Activated CD4-positive, CD25-positive, alpha-beta regulatory T cell treated with anti-CD3 and anti-CD28 coated beads, Interleukin-2, amount 50 U/mL, for 24 hours (primary cell): Measurements from ENCODE around the gene WIPF3.
A peak's percentile ranks its signal among the peaks of the same experiment; 100 is the strongest.

Source experiments
- ATAC-seq, 2 donors: fragments of 150-1000 bp; cut with Tn5 transposase; one replicate each; pipeline ENCODE4 v1.10.0; 2021; ENCODE audit warnings: mild to moderate bottlenecking in 1 of 2, moderate library complexity in 1 of 2

Gene WIPF3

DNA sequence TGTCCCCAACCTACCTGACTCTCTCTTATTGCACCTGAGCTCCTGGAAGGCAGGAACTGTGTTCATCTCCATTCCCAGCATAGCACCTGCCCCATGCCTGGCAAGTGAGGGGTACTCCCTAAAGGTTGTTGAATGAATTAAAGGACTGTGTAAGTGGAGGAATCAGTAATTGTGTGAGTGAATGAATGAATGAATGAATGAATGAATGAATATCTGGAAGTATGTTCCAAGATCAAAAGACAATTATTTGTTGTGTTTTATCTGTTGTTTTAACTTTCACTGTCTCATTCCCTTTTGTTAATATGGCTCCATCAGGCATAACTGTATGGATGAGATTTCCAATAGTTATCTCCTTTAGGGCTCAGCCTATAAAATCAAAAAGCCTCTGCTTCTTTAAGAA, 4.0 kb downstream of the WIPF3 start:
- no peak for ATAC-seq

DNA sequence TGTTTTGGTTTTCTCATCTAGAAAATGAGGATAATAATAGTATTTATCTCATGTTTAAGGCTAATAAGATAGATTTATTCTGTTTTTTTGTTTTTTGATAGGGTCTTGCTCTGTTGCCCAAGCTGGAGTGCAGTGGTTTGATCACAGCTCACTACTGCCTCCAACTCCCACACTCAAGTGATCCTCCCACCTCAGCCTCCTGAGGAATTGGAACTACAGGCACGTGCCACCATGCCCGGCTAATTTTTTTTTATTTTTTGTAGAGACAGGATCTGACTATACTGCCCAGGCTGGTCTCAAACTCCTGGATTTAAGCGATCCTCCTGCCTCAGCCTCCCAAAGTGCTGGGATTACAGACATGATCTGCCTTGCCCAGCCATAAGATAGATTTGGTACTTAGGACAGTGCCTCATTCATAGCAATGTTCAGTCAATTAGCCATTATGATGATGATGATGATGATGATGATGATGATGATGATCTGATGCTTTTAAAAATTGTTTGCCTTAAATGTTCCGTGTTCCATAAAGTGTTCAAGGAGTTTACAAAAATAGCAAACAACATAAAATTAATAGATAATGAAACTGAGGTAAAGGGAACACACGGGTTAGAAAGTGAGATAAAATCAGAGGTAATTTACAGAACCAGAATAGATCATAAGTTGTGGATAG, 4.6 kb downstream of the WIPF3 start:
- no peak for ATAC-seq

DNA sequence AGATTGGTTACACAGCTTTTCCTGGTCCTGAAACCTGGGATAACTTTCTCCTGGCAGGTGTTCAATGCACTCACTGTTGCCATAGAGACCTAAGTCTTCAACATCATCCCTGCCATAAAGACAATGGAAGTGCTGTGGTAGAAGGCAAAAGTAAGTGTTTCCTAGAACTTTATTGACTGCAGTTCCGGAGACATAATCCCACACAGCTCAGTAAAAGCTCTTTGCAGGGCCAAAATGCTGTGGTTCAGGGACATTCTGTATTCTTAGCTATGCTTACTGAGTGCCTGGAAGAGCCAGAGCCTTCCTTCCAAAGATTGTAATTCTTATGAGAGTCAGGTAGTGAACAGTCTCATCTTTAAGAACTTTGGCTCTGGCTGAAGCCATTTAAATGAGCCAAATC, 5.3 kb downstream of the WIPF3 start:
- no peak for ATAC-seq

DNA sequence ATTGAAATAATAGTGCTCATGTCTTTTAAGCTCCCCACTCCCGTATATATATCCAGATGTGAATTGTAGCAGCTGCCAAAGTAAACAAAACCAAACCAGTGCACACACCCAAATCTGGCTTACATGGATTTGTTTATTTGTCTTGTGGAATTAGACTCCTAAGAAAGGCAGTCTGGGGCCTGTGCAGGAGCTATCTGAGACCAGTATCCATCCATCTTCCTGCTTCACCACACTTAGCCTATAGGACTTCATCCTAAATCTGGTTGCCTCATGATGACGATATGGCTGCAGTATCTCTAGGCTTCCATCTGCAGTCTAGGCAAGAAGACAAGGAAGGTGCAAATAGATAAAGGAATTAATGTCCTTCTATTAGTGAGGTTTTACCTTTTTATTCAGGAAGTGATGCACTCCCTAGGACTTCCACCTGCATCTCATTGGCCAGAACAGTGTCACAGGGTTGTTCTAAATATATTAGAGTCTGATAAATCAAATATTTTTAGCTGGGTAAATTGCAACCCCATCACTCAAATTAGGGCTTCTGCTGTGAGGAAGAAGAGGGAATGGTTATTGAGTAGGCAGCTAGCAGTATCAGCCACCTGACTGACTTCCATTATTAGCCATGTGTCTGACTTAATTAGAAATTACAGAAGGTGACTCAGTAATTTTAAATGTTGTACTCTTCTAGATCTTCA, 6.0 kb downstream of the WIPF3 start:
- ATAC-seq, result no peak

GRCh38 chr7:29815181-29816105, 9.1 kb downstream of the WIPF3 start:
- no peak for ATAC-seq

DNA sequence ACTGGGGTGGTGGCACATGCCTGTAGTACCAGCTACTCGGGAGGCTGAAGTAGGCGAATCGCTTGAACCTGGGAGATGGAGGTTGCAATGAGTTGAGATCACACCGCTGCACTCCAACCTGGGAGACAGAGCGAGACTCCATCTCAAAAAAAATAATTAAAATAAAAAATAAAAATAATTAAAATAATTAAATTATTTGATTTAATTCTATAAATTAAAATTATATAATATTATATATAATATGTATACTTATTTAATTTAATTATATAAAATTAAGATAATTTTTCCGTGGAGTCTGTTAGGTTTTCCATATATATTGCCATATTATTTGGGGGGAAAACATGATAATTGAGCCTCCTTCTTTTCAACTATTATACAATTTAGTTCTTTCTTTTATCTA, 12.0 kb downstream of the WIPF3 start:
- no peak for ATAC-seq

DNA sequence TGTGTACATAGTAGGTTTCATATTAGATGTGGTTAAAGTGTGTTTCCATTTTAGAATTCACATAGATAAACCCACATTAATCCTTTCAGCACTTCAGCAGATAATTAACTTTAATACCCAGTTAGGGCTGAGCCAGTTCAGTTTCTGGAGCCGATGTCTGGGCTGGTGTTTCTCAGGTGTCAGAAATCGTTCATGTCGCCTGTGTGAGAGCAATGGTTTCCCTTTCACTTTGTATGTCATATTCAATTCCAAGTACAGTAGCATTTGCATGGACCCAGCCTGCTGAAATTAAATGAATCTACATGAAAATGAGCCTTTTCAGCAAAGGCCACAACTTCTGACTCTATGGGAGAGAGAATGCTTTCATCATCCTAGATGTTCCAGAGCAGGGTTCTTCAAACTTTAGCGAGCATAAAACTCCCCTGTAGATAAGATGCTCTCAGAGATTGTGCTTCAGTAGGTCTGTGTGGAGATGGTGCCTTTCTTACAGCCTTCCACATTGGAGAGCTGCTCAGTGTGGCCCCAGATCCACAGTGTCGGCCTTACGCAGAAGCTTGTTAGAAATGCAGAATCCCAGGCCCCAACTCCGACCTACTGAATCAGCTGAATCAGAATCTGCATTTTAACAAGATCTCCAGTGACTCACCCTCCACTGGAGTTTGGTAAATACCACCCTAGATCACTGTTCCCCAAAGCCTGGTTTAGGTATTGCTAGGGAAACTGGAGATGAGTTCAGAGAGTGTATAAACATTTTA, 19.6 kb downstream of the WIPF3 start:
- ATAC-seq, result peak in 1 of 2 donors; percentile 30

DNA sequence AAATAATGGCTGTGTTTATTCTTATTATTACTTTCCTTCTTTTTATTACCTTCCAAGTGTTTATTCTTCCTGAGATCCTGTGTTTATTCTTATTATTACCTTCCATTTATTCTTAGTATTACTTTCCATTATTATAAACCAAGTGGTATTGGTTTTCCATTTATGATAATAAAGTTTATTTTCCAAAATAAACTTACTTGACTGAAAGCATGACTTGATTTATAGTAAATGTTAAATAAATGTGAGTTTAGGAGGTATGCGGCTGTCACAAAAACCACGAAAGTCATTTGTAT, 20.2 kb downstream of the WIPF3 start:
- ATAC-seq, result no peak

DNA sequence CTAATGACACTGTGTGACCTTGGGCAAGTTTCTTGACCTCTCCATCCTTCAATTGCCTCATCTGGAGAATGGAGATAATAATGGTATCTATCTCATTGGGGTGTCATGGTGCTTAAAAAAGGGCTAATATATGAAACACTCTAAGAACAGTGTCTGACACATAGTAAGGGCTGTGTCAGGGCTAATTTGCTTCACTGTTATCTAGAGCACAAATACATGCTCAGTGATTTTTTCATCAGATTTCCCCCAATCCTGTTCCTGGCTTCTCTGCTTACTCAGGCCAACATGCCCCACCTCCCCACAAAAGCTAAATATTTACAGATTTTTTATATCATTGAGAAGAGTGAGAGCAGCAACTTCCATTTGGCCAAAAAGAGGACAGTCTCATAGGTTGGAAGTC, 20.6 kb downstream of the WIPF3 start:
- no peak for ATAC-seq

DNA sequence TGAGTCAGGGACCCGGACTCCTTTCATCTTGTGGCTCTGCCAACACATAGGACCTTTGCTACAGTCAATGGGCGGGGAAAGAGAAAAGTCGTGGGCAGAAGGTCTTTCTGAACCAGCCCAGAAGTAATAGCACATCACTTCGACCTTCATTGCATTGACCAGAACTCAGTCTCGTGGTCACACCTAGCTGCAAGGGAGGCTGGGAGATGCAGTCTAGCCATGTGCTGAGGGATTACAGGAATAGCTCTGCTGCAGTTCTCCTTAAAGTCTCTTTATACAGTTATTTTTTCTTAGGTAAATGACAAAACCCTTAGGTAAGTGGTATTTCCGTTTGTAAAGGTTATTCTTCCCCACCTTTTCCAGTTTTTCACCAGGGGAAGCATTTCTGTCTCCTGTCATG, 25.4 kb downstream of the WIPF3 start:
- ATAC-seq, result no peak

- ATAC-seq, result no peak
Measured at GRCh38 chr7:29833929-29834328, 27.6 kb downstream of the WIPF3 start.

DNA sequence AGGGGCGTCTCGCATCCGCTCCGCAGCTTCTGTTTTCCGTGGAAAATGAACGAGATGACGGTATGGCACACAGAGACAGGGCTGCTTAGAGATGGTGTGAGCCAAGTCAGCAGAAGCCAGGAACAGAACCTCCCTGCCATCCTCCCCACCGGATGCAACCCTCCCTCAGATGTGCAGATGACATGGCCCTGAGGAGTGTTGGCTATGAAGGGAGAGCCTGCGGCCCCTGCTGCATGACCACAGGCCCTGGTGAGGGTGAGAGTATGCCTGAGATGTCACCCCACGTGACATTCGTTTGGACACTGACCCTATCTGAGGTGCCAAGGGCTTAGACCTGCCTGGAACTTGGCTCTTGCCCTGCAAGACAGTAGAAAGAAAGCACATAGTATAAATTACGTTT, 29.4 kb downstream of the WIPF3 start:
- no peak for ATAC-seq

- no peak for ATAC-seq
Measured at GRCh38 chr7:29839302-29839701, 33.0 kb downstream of the WIPF3 start.

DNA sequence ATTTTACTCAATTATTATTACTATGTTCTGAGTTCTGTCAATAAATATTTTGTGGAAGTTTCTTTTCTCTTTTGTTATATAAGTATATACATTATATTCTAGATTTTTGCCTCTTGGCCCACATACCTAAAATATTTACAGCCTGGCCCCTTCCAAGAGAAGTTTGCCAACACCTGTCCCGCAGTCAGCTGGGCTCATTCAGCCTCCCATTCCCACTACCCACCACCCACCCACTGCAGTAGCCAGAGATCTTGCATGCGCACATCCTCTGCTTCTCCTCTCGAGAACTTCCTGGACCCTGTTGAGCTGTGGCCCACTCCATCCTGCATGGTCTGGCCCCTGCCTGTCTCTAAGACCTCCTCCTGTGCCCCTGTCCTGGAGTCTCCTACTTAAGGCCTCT, 33.6 kb downstream of the WIPF3 start:
- ATAC-seq, result no peak

- no peak for ATAC-seq
Measured at GRCh38 chr7:29840701-29841100, 34.4 kb downstream of the WIPF3 start.

DNA sequence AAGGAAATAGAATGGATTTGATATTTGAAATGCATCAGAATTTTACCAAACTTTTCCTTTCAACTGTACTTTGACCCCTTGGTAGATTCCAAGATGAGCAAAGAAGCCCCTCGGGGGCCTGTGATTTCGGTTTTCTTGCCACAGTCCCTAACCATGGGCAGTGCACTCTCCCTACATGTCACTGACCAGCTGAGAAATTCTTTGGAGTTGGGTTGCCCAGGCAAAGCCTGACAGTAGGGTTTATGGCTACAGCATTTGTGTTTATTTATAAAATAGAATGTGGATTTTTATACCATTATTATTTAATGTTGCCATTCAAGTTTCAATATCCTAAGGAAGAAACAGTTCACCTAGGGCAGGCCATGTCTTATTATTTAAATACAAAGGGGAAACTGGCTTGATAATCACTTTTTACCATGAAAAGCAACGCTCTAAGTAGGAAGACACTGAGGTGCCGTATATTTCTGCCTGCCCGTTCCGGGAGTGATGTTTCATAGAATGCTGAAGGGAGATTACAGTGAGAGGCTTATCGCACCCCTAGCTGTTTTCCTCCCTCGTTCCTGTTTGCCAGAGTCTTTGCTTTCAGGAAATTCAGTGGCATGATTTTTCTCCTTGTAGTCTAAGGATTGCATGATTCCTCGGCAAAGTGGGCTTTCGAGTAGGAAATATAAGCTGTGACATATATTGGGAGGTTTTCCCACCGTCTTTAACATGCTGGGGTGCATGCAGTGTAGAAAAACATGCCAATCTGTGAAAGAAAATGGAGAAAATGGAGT, 35.8 kb downstream of the WIPF3 start:
- no peak for ATAC-seq

DNA sequence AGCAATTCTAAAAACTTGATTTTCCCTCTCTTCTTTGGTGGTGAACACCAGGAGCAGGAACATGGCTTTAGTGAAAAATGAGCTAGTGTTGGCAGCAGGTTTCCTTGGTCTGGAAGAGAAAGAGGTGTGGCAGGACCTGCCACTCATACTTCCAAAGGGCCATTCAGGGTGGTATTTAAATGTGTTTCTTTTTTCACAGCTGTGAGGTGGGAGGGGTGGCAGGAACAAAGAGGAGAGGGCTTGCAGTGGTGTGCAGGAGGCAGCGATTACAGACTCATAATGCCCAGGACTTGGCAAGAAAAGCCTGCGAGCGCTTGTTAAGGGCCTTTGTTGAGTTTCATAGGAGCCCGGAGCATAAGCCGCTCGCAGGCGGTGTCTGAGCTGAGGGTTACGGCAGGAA, 36.8 kb downstream of the WIPF3 start:
- no peak for ATAC-seq

DNA sequence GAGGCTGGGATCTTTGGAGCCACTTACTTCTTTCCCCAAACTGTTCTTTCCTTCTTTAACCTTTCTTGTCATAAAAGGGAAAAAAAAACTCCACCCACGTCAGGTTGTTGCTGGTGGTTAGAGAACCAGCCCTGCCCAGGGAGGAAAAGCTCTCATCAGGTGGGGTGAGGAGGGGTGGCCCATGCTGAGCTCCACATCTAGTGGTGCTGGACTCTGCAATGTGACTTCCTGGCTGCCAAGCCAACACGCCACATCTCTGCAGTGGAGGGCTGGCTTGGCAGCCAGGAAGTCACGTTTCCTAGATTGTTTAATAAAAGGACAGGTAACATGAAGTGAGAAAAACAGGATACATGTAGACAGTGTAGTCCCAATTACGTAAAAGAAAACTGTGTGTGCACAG, 37.4 kb downstream of the WIPF3 start:
- no peak for ATAC-seq

DNA sequence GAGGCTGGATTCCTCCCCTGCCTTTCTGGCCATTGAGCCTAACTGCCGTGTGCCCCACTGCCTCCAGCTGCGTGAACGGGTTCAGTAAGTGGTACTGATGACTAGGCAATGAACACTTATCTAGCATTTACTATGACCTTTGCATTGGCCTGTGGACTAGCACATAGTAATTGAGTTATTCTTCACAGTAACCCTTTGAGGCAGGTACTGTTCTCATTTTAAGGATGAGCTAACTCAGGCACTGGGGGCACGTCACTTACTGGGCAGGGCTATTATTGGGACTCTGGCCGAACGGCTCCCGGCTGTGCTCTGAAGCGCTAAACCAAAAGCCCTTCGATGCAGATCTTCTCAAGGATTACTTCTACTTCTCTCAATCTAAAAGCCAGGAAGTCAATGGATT, 38.3 kb downstream of the WIPF3 start:
- ATAC-seq, result no peak

DNA sequence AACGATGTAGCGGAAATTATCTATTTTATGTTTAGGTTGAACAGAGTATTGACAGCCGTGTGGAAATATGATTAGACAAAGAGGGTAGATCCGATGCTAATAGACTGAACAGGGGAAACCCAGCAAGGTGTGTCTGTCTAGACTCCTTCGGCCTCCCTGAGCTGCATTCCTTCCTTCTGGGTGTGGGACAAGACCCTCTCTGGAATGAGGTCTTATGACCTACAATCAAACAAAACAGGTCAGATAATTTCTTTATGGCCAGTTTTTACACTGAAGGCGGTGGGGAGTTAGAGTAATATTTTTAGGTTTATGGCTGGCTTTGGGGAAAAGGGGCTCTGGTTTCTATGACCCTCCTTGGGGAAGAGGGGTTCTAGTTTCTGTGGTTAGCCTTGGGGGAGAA, 41.2 kb downstream of the WIPF3 start:
- ATAC-seq, result no peak

DNA sequence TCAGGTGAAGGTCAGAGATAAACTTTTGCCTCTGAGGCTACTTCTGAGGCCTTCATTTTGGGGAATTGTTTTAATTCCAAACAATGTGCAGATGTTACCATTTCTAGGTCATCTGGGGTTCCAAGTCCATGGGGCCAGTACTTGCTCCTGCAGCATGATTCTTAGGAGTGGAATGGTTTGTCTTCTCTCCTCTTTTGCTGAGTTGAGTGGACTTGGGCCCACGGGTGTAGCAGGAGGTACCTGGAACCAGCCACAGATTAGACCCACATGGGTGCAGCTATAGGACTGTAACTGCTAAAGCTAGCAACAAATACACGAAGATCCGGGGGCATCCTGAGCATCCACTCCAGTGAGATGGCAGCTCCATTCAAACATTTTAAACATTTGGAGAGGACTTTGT, 41.6 kb downstream of the WIPF3 start:
- ATAC-seq, result no peak

DNA sequence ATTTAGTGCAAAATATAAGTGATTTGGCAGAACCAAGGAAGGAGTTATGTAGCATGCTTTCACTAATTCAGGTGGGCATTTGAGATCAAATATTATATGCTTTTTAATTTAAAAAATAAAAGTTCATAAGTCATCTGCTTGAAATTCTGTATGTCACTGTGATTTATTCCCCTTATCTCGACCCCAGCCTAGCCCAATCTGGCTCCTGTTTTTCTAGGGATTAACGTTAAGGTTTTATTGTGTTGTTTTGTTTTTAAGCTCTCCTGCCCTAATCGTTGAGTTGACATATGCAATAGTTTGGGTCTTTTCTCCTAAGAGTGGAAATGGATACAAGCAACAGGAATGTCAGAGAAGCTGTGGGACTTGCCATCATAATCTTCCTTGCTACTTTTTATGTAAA, 42.6 kb downstream of the WIPF3 start:
- no peak for ATAC-seq
